Occipital lobe (tissue), 2 donors: ENCODE measurements around the gene MRPS10. TPM values are rescaled to one million over a fixed set of nuclear protein-coding genes. Genes with fewer than 3 reads are reported as not detected.
"Not testable (repeated sequence)": the region's sequence is repeated elsewhere in the genome, so short reads cannot be mapped to it uniquely, and the experiment has no call there.

Experiments used
- DNase-seq: peaks from one replicate; lab custom pipeline; 2025; lab: John Stamatoyannopoulos, UW
- total RNA-seq: library from RNA; depleted of rRNA; stranded (reverse); fragments of >200 nt; gene quantifications from one replicate; pipeline ENCODE4 v1.2.3, GENCODE V29; 2014

Gene MRPS10
- total RNA-seq, 1 donor from 2014 or later = 43.0 TPM

GRCh38 chr6:42177514-42178364 is 39.9 kb downstream of the MRPS10 start:
- DNase-seq = no peak

- DNase-seq = no peak
Measured at GRCh38 chr6:42176981-42177380, 40.7 kb downstream of the MRPS10 start.

DNA sequence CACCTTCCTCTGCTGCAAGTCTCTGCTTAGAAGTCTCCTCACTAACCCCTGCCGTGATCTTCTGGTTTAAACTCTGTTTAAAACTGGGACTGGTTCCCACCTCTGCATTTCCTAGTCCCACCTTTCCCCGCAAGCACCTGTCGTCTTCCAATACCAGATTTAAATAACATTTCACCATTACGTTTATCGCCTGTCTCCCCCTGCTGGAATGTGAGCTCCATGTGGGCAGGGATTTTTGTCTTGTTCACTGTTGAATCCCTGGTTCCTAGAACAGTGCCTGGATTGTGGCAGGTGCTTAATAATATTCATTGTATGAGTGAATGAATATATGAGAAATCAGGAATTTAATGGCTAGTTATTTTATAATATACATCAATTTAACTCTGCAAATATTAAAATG is 41.8 kb downstream of the MRPS10 start:
- no peak for DNase-seq

GRCh38 chr6:42173101-42173500 is 44.6 kb downstream of the MRPS10 start, which contains the start of gene GUCA1A:
Gene GUCA1A, plus strand, starts transcription at chr6:42173364. Its CDS starts 250 bp downstream, at chr6:42173614.
- DNase-seq = no peak

DNA sequence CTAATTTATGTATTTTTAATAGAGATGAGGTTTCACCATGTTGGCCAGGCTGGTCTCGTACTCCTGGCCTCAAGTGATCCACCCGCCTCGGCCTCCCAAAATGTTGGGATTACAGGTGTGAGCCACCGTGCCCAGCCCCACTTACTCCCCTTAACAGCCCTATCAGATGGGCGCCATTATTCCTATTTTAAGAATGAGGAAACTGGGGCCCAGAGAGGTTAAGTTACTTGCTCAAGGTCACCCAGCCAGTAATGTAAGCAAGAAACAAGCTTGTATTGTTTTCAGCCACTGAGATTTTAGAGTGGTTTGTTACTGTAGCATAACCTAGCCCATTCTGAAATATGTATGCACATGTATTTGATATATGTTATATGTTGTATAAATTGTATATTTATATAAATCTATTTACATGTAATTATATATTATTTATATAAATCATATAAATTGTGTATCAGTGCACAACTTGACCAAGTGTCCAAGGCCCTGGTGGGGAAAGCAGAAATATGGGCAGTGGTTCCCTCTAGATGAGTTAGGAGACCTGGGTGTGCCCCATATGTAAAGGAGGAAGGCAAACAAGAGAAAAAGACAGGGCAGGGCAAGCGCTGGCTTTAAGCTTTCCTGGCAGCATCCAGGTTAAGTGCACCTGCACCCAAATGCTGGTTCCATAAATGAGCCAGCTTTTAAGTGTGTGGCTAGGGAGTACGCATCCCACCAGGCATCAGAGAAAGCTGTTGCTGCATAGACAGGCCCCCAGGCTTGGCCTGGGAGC is 45.7 kb downstream of the MRPS10 start:
- no peak for DNase-seq

GRCh38 chr6:42169780-42170179 is 47.9 kb downstream of the MRPS10 start:
- not testable (repeated sequence) for DNase-seq

DNA sequence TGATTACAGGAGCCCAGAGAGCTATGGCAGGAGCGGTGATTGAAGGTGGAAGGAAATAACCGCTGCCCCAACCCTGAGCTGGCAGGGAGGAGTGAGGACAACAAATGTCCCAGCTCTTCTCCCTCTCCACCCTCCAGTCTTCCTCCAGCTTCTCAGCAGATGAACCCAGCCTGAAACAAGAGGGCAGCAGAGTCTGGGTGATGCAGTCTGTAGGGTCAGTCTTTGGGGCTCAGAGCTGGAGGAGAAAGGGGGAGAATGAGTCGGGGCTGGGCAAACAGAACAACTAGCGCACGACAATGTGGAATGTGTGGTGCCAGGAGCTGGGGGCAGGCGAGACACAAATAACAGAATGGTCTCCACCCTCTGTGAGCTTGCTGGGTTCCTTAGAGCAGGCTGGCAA is 49.0 kb downstream of the MRPS10 start:
- DNase-seq = no peak

- peak; percentile 2 for DNase-seq
Measured at GRCh38 chr6:42166444-42167141, 51.1 kb downstream of the MRPS10 start.

GRCh38 chr6:42165016-42165415 is 52.6 kb downstream of the MRPS10 start:
- no peak for DNase-seq

- no peak for DNase-seq
Measured at GRCh38 chr6:42163981-42164380, 53.7 kb downstream of the MRPS10 start.

- DNase-seq = no peak
Measured at GRCh38 chr6:42162812-42163211, 54.8 kb downstream of the MRPS10 start.

DNA sequence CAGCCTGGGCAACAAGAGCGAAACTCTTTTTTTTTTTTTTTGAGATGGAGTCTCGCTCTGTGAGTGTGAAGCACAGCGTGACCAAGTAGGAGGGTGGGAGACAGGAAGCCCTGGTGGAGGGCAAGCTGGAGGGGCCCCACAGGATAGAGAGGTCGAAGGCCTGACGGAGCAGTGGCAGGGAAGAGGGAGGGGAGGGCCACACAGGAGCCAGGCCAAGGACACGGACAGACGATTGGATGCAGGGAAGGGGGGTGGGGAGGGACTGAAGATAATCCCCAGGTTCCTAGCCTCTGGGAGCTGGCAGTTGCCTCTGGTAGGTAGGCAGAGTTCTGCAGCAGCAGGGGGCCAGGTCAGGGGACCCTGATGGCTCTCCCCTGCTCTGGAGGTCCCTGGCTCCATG is 55.3 kb downstream of the MRPS10 start:
- DNase-seq = no peak

DNA sequence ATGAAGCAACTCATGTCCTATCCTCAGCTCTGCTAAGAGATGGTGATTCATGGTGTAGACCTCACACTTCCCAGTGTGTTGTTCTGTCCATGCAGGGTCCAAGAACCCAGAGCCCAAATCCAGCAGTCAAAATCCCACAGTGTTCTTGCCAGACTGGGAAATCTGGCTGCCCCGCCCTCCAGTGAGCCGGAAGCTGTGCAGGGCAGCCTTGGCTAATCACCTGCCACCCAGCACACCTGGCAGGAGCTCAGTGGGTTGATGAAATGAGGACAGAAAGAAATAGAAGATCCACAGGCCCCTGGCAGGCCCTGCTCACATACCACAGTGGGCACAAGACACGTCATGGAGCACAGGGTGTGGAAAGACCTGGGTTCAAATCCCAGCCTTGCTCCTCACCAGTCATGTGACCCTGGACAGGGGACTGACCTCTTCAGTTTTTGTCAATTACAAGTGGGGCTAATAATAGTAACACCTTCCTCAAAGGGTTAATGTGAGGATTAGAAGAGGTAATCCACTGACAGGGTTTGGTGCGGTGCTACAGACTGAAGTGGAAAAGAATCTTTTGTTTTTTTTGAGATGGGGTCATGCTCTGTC is 58.1 kb downstream of the MRPS10 start:
- DNase-seq = no peak

DNA sequence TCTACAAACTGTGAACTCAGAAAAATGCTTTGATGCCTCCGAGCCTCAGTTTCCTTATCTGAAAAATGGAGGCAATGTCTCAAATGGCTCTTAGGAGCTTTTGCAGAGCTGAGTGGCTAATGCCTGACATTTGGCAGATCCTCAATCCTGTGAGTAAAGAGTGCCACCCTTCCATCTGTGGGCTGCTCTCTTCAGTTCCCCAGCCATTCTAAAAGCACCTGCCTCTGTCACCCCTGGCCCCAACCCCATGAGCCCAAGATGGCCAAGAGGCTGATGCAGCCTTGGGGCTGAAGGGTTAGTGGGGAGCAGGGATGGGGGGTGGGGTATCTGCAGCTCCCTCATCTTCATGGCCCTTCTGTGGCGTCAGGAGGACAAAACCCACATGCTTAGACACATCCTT is 59.0 kb downstream of the MRPS10 start:
- DNase-seq = no peak

DNA sequence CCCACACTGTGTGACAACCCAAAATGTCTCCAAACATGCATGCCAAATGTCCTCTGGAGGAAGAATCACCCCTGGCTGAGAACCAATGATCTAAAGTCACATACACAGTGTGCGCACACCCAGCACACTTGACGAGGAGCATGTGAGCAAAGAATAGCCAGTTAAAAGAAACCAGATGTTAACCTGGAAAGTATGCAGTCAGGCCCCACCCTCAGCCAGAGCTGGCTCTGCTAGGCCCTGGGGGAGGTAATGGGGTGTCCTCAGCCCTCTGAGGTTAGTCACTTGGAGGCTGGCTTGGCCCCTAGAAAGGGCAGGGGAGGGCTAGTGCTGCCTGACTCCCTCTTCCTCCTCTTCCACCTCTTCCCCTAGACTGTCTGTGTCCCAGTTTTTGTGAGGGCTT is 59.6 kb downstream of the MRPS10 start:
- DNase-seq = no peak

Other genes with a start within 250 kb of the MRPS10 start
- 4.8 TPM for gene TAF8, start 167.3 kb downstream of the MRPS10 start, total RNA-seq
- not detected for gene C6orf132, start 75.2 kb downstream of the MRPS10 start, total RNA-seq
- 2.2 TPM for gene GUCA1A, start 44.5 kb downstream of the MRPS10 start, total RNA-seq
- gene GUCA1B, start 22.9 kb downstream of the MRPS10 start, total RNA-seq = not detected
- gene TRERF1, start 234.1 kb upstream of the MRPS10 start, total RNA-seq = 3.7 TPM